IPS-20b (cell line): ENCODE data around the gene LRGUK.
"Not testable (repeated sequence)": the region's sequence is repeated elsewhere in the genome, so short reads cannot be mapped to it uniquely, and the experiment has no call there.

ENCODE experiments used
- H3K27ac ChIP-seq: one replicate; pipeline ENCODE4 v1.5.1; 2013; ENCODE audit warnings: low read length
- H3K27me3 ChIP-seq: 2 replicates; pipeline ENCODE4 v1.6.1; 2013; ENCODE audit warnings: mild to moderate bottlenecking, low read length, inconsistent platforms; ENCODE audit not compliant: insufficient read depth
- H3K36me3 ChIP-seq: 2 replicates; pipeline ENCODE4 v1.6.1; 2013; ENCODE audit warnings: low read depth, mild to moderate bottlenecking, inconsistent platforms, low read length, moderate library complexity; ENCODE audit not compliant: insufficient read depth
- H3K4me1 ChIP-seq: 2 replicates; pipeline ENCODE4 v1.6.1; 2013; ENCODE audit warnings: mild to moderate bottlenecking, control low read depth, inconsistent platforms, low read length, moderate library complexity; ENCODE audit not compliant: insufficient read depth
- H3K4me3 ChIP-seq: 2 replicates; pipeline ENCODE4 v1.5.1; 2013; ENCODE audit warnings: mild to moderate bottlenecking, low read length, inconsistent platforms
- H3K9ac ChIP-seq: 2 replicates; pipeline ENCODE4 v1.6.1; 2013; ENCODE audit warnings: low read depth, mild to moderate bottlenecking, inconsistent platforms, low read length, moderate library complexity
- H3K9me3 ChIP-seq: 2 replicates; pipeline ENCODE4 v1.6.1; 2013; ENCODE audit warnings: mild to moderate bottlenecking, low read depth, low read length, inconsistent platforms; ENCODE audit not compliant: insufficient read depth

The LRGUK gene

GRCh38 chr7:134210976-134211663, 84.0 kb downstream of the LRGUK start:
- Histone ChIP-seq H3K9me3 (no peaks in the 10 kb centered on the region), H3K9ac (no peak overlapping the region), H3K27me3 (no peaks in the 10 kb centered on the region), H3K27ac (no peak overlapping the region), H3K4me1 (no peaks in the 10 kb centered on the region), H3K36me3 (no peaks in the 10 kb centered on the region), H3K4me3 (no peak overlapping the region)

DNA sequence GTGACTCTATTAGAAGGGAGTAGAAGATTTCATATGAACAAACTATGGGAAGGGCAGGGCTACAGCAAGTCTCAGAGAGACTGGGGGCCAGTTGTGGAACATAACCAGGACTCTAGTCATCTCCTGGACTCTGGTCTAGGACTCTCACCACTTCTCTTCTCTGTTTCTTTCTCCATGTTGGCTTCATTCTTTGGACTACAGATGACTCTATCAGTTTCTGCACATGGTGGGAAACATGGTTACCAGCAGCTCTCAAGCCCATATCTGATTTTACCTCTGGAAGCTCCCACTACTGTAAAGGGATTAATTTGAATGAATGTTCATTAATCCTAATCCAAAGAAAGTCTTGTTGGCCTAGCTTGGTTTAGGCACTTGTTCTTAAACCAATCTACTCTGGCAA, 84.7 kb downstream of the LRGUK start:
- Histone ChIP-seq H3K27ac (no peak overlapping the region), H3K4me3 (no peak overlapping the region), H3K27me3 (no peaks in the 10 kb centered on the region), H3K36me3 (no peaks in the 10 kb centered on the region), H3K9ac (no peak overlapping the region), H3K4me1 (no peaks in the 10 kb centered on the region), H3K9me3 (no peaks in the 10 kb centered on the region)

- H3K27me3 ChIP-seq, result no peaks in the 10 kb centered on the region
- H3K27ac ChIP-seq, result no peak overlapping the region
These were observed 85.7 kb downstream of the LRGUK start for GRCh38 chr7:134212576-134213546.

DNA sequence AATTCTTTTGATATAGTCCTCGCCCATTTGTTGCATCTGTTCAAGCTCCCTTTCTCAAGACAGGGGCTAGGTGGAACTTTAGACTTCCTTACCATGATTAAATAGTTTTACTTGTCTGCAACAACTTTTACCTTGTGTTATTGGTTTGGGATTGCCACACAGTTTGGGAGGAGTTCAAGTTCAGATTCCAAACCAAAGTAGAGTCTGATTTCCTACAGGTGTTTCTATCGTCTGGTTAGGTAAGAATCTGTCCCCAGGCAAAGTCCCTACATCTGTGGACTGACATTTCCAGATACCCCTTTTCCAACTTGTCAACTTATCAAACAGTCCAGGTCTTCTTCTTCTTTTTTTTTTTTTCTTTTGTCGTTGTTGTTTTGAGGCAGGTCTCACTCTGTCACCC, 93.1 kb downstream of the LRGUK start:
- no peak overlapping the region for H3K4me3 ChIP-seq
- H3K4me1 ChIP-seq, result no peaks in the 10 kb centered on the region
- H3K9ac ChIP-seq, result no peak overlapping the region
- H3K9me3 ChIP-seq, result no peaks in the 10 kb centered on the region
- no peaks in the 10 kb centered on the region for H3K27me3 ChIP-seq
- H3K27ac ChIP-seq, result no peak overlapping the region
- no peaks in the 10 kb centered on the region for H3K36me3 ChIP-seq

More at GRCh38 chr7:134212576-134213546, 85.7 kb downstream of the LRGUK start:
- H3K9me3 ChIP-seq, result no peaks in the 10 kb centered on the region
- H3K4me1 ChIP-seq, result no peaks in the 10 kb centered on the region
- H3K4me3 ChIP-seq, result no peak overlapping the region
- H3K9ac ChIP-seq, result no peak overlapping the region
- no peaks in the 10 kb centered on the region for H3K36me3 ChIP-seq

DNA sequence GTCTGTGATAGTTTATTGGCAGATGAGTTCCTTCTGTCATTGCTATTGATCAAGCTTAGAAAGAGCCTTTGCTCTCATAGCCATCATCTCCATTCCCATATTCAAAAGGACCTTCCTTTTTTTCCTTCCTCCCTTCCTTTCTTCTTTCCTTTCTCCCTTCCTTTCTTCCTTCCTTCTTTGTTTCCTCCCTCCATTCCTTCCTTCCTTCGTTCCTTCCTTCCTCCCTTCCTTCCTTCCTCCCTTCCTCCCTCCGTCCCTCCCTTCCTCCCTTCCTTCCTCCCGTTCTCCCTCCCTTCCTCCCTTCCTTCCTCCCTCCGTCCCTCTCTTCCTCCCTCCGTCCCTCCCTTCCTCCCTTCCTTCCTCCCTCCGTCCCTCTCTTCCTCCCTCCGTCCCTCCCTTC, 104.2 kb downstream of the LRGUK start:
- not testable (repeated sequence) for H3K4me3 ChIP-seq, H3K27ac ChIP-seq, H3K4me1 ChIP-seq, H3K9ac ChIP-seq, H3K27me3 ChIP-seq, H3K36me3 ChIP-seq
- peaks cover 11% of the 10 kb centered on the region; the same call in 1 of the 2 replicates for H3K9me3 ChIP-seq

DNA sequence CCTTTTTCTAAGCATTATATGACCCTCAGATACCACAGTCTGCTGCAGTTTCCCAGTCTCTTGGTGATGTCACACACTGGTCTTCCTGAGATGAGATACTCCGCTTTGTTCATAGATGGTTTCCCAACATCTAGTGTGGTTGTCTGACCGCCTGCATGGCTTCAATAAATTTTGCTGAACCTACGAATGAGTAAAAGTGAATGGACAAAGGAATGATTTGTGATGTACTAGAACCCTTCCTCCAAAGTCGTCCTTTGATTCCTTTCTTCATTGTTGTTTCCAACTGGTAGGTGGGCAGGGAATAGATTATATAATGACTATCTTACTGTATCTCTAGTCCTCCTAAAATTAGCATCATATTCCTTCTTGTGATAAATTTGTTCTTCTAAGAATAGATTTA, 107.1 kb downstream of the LRGUK start:
- no peaks in the 10 kb centered on the region for H3K4me1 ChIP-seq
- no peak overlapping the region for H3K27ac ChIP-seq
- no peaks in the 10 kb centered on the region for H3K27me3 ChIP-seq
- H3K4me3 ChIP-seq, result no peak overlapping the region
- H3K9me3 ChIP-seq, result peaks cover 25% of the 10 kb centered on the region
- no peak overlapping the region for H3K9ac ChIP-seq
- no peaks in the 10 kb centered on the region for H3K36me3 ChIP-seq

GRCh38 chr7:134245253-134245652, 118.1 kb downstream of the LRGUK start:
- Histone ChIP-seq H3K27ac (no peak overlapping the region), H3K36me3 (no peaks in the 10 kb centered on the region), H3K27me3 (no peaks in the 10 kb centered on the region), H3K4me3 (no peak overlapping the region), H3K9me3 (peaks cover under 1% of the 10 kb centered on the region; the same call in 1 of the 2 replicates), H3K4me1 (no peaks in the 10 kb centered on the region), H3K9ac (no peak overlapping the region)

DNA sequence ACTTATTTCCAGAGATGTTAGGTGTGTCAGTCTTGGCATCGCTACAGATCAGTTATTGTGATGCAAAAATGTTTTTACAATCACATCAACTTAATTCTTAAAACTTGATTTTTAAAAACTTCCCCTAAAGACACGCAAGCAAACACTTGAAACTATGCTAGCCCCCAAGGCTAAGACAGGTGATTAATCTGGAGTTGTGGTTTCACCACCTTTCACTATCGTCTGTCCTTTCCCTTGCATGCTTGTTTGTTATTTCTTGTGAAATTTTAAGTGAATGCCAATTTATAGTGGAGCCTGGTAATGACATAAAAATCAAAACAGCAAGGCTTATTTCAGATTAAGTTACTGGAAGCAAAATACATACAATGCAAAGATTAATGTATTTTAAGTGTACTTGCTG, 119.2 kb downstream of the LRGUK start:
- Histone ChIP-seq H3K4me1 (no peaks in the 10 kb centered on the region), H3K36me3 (no peaks in the 10 kb centered on the region), H3K9me3 (no peaks in the 10 kb centered on the region), H3K4me3 (no peak overlapping the region), H3K27ac (no peak overlapping the region), H3K27me3 (no peaks in the 10 kb centered on the region), H3K9ac (no peak overlapping the region)

DNA sequence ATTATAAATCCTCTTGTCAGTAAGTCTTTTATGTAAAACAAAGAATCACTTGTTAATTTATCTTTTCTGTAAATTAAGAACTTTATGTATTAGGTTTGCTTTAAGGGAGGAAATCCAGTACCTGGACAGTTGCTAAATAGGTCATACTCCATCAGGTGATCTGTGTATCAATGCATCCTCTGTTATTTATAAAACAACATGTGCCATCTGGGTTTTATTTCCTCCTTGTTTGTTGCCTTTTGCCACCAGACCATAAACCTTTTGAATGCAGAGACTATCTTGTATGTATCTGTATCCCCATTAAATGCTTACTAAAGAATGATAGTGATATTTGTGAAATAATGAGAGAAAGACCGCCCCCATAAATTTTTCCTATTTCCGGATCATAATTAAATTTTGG, 119.6 kb downstream of the LRGUK start:
- Histone ChIP-seq H3K4me3 (no peak overlapping the region), H3K9ac (no peak overlapping the region), H3K36me3 (no peaks in the 10 kb centered on the region), H3K4me1 (no peaks in the 10 kb centered on the region), H3K9me3 (no peaks in the 10 kb centered on the region), H3K27me3 (no peaks in the 10 kb centered on the region), H3K27ac (no peak overlapping the region)

DNA sequence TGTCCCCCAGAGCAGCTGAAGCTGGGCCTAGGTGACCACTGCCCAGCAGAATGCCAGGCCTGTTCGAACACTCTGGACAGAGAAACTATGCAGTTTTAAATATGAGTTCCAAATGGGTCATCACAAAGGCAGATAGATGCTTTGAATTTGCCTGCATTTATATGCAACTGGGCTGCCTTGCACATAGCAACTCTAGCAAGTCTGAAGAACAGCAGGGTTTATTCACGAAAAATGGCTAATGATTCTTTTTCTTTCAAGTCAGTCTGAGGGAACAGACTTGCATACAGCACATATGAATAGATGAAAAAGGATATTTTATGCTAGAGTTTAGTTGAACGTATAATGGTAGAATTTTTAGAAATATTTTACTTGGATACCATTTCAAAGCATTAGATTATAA, 121.1 kb downstream of the LRGUK start:
- no peaks in the 10 kb centered on the region for H3K4me1 ChIP-seq
- no peak overlapping the region for H3K9ac ChIP-seq
- H3K27ac ChIP-seq, result no peak overlapping the region

DNA sequence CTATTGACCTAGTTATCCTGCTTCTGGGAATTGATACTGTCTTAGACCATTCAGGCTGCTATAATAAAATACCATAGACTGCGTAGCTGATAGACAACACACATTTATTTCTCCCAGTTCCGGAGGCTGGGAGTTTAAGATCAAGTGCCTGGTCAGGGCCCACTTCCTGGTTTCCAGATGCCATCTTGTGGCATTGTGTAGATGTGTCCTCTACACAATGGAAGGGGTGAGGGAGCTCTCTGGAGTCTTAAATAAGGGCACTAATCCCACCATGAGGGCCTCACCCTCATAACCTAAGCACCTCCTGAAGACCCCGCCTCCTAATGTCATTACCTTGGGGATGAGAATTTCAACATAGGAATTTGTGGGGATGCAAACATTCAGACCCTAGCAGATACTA, 127.2 kb downstream of the LRGUK start:
- Histone ChIP-seq H3K4me1 (no peaks in the 10 kb centered on the region), H3K9ac (no peak overlapping the region), H3K36me3 (no peaks in the 10 kb centered on the region), H3K9me3 (no peaks in the 10 kb centered on the region), H3K27ac (no peak overlapping the region), H3K27me3 (no peaks in the 10 kb centered on the region), H3K4me3 (no peak overlapping the region)

More for the DNA sequence above, 121.1 kb downstream of the LRGUK start:
- H3K9me3 ChIP-seq, result no peaks in the 10 kb centered on the region
- H3K36me3 ChIP-seq, result no peaks in the 10 kb centered on the region
- no peaks in the 10 kb centered on the region for H3K27me3 ChIP-seq
- H3K4me3 ChIP-seq, result no peak overlapping the region

GRCh38 chr7:134255814-134256213, 128.7 kb downstream of the LRGUK start:
- H3K4me3 ChIP-seq, result no peak overlapping the region
- H3K4me1 ChIP-seq, result no peaks in the 10 kb centered on the region
- no peak overlapping the region for H3K27ac ChIP-seq
- no peaks in the 10 kb centered on the region for H3K36me3 ChIP-seq
- H3K9me3 ChIP-seq, result no peaks in the 10 kb centered on the region
- no peaks in the 10 kb centered on the region for H3K27me3 ChIP-seq
- H3K9ac ChIP-seq, result no peak overlapping the region
